ENCODE data around the gene SPATA4. TPM values are rescaled to one million over a fixed set of nuclear protein-coding genes. Genes with fewer than 3 reads are reported as not detected.
A peak's percentile ranks its signal among the peaks of the same experiment; 100 is the strongest.
"Not testable (repeated sequence)": the region's sequence is repeated elsewhere in the genome, so short reads cannot be mapped to it uniquely, and the experiment has no call there.

The SPATA4 gene
- polyA plus RNA-seq (2012; ENCODE audit: insufficient read depth, insufficient read length): not detected

GRCh38 chr4:176195184-176195978 is at the start of gene SPATA4:
Gene SPATA4 (minus strand): TSS chr4:176195585. CDS start chr4:176195562, 23 bp downstream.
- peak within 1 kb of the TSS; percentile 54 for H3K4me3 ChIP-seq (ENCODE audit: low read length)
- DNase-seq (ENCODE audit: low read depth, low spot score): peak; percentile 77

DNA sequence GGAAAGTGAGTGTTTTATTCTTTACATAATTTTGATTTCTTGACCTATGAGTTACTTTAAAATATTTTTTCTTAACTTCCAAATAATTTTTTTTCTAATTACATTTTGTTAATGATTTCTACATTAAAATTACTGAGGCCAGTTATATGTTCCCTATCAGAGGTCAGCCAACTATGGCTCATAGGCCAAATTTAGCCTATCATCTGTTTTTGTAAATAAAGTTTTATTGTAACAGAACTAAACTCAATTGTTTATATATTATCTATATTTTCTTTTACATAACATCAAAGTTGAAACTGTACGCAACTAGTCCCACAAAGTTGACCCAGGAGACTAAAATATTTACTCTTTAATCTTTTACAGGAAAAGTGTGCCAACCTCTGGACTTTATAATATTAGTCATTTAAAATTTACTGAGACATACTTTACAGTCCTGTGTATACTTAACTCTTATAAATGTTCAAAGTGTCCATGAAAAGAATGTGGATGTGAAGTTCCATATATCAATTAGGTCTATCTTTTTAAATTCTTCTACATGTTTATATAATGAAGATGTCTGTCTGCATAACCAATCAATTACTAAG is 47.5 kb upstream of the SPATA4 start:
- no peak for DNase-seq (ENCODE audit: low read depth, low spot score)
- H3K4me3 ChIP-seq (ENCODE audit: low read length): no peak overlapping the region

DNA sequence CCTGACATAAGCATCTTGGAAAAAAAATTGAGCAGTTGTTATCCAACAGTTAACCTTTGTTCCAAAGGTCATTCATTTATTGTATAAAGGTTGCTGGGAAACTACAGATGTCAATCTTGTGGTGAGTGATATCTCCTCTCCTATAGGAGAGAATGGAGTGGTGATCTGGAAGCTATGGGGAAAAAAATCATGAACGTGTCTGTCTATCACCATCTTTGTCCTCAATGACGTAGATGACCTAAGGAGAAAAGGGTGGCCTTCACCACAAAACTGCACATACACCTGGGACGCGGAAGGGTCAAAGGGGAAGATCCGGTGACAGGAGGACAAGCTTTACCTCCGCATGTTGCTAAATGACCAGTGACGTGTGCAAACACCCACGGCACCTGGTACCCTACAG is 46.3 kb upstream of the SPATA4 start:
- no peak for DNase-seq (ENCODE audit: low read depth, low spot score)
- no peak overlapping the region for H3K4me3 ChIP-seq (ENCODE audit: low read length)

GRCh38 chr4:176238826-176239225 is 43.4 kb upstream of the SPATA4 start:
- no peak overlapping the region for H3K4me3 ChIP-seq (ENCODE audit: low read length)
- DNase-seq (ENCODE audit: low read depth, low spot score): no peak

GRCh38 chr4:176238157-176238610 is 42.8 kb upstream of the SPATA4 start:
- no peak for DNase-seq (ENCODE audit: low read depth, low spot score)
- no peak overlapping the region for H3K4me3 ChIP-seq (ENCODE audit: low read length)

DNA sequence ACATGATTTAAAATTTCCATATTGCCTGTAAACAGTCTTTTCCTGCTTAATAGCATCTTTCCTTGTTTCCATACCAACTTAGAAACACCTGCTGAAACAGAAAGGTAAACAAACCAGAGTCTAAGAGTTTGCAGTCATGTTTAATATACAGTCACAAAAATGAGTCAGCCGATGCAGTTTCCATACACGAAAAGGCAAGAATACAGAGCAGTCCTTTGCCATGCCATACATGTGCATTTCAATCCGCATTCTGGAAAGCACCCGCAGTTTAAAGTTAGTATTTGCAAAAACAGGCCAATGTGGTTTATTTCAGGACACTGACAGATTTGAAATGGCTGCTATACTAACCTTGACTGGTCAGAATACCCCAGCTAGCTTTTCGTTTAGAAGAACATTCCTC is 41.6 kb upstream of the SPATA4 start:
- no peak overlapping the region for H3K4me3 ChIP-seq (ENCODE audit: low read length)
- DNase-seq (ENCODE audit: low read depth, low spot score): no peak

DNA sequence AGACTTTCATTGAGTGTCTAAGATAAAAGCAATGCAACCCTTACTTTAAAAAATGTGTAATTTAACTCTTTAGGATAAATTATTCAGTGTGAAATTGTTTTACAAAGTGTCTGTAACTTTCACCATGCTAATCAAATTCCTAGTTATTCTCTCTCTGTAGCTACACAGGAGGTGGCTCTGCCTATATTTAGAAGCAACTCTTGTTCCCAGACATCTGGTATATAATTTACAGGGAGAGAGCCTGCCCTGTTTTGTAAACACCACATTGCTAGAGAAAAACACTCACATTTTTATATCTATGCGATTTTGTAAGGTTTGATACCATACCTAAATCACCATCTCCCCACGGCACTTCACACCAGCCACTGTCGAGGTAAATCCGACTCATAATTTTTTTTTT is 35.5 kb upstream of the SPATA4 start:
- no peak for DNase-seq (ENCODE audit: low read depth, low spot score)
- no peak overlapping the region for H3K4me3 ChIP-seq (ENCODE audit: low read length)

DNA sequence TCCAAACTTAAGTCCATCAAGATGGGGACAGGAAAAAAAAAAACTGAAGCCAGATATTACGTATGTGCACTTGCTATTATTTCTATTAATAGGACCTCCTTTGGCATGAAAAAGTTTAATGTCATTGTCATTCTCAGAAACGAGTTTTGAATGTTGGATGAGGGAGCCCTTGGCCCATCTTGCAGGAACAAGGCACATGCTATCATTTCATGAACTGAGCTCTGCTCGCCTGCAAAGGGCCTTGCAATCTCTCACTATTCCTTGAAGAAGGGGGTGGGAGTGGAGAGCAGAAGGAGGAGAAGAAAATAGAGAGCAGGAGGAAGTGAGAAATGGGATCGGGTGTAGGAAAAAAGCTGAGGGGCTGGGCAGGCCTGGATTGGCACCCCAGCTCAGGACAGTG is 34.3 kb upstream of the SPATA4 start:
- no peak for DNase-seq (ENCODE audit: low read depth, low spot score)
- no peak overlapping the region for H3K4me3 ChIP-seq (ENCODE audit: low read length)

GRCh38 chr4:176226736-176227135 is 31.4 kb upstream of the SPATA4 start:
- H3K4me3 ChIP-seq (ENCODE audit: low read length): no peak overlapping the region
- no peak for DNase-seq (ENCODE audit: low read depth, low spot score)

- no peak for DNase-seq (ENCODE audit: low read depth, low spot score)
- no peak overlapping the region for H3K4me3 ChIP-seq (ENCODE audit: low read length)
Observed at GRCh38 chr4:176223561-176223960, 28.2 kb upstream of the SPATA4 start.

- no peak overlapping the region for H3K4me3 ChIP-seq (ENCODE audit: low read length)
- no peak for DNase-seq (ENCODE audit: low read depth, low spot score)
Observed at GRCh38 chr4:176222149-176222548, 26.8 kb upstream of the SPATA4 start.

- DNase-seq (ENCODE audit: low read depth, low spot score): no peak
- no peak overlapping the region for H3K4me3 ChIP-seq (ENCODE audit: low read length)
Observed at GRCh38 chr4:176217510-176217909, 22.1 kb upstream of the SPATA4 start.

DNA sequence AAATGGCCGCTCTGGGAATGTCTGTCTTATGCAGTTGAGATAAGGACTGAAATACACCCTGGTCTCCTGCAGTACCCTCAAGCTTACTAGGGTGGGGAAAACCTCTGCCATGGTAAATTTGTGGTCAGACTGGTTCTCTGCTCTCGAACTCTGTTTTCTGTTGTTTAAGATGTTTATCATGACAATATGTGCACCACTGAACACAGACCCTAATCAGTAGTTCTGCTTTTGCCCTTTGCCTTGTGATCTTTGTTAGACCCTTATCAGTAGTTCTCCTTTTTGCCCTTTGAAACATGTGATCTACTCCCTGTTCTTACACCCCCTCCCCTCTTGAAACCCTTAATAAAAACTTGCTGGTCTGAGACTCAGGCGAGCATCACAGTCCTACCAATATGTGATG is 17.0 kb upstream of the SPATA4 start:
- not testable (repeated sequence) for H3K4me3 ChIP-seq (ENCODE audit: low read length); DNase-seq (ENCODE audit: low read depth, low spot score)

DNA sequence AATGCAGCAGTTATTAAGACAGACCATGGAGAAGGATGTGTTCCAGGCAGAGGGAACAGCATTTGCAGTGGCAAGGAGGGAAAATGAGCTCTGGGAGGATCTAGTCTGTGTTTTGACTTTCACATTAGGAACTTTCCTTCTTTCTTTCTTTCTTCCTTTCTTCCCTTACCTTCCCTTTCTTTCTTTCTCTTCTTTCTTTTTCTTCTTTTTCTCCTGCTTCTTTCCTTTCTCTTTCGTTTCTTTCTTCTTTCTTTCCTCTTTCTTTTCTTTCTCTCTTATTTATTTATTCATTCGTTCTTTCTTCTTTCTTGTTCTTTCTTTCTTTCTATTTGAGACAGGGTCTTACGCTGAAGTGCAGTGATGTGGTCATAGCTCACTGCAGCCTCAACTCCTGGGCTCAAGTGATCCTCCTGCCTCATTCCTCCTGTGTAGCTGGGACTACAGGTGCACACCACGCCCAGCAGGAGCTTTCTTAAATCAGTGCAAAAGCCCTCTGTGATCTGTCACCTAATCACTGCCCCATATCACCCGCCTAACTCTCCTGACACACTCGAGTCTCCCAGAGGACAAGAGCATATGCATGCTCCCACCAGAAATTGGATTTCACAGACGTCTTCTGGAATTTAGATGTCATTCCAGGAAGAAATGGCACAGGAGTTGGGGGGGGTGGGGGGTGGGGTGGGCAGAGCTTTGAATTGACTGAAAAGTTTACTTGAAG is 15.4 kb upstream of the SPATA4 start:
- no peak for DNase-seq (ENCODE audit: low read depth, low spot score)
- no peak overlapping the region for H3K4me3 ChIP-seq (ENCODE audit: low read length)

DNA sequence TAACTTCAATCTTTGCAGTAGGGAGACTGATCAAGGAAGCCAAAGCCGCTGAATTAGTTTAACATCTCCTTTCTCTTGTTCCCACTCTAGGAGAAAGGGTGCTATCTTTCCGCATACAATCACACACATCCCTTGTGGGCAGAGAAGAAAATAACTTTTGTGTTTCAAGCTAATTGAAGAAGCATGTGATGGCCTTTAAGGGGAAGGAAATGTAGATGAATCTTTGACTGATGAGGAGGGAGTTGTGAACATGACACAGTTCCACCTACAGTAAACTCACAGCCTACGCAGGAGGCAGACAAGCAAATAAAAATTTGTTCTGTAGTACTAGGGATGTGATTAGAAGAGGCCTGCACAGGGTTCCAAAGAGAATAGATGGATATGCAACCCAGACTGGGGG is 14.7 kb upstream of the SPATA4 start:
- no peak for DNase-seq (ENCODE audit: low read depth, low spot score)
- H3K4me3 ChIP-seq (ENCODE audit: low read length): no peak overlapping the region

GRCh38 chr4:176209535-176209934 is 14.2 kb upstream of the SPATA4 start:
- no peak overlapping the region for H3K4me3 ChIP-seq (ENCODE audit: low read length)
- no peak for DNase-seq (ENCODE audit: low read depth, low spot score)

- no peak for DNase-seq (ENCODE audit: low read depth, low spot score)
- H3K4me3 ChIP-seq (ENCODE audit: low read length): no peak overlapping the region
Observed at GRCh38 chr4:176207839-176208238, 12.5 kb upstream of the SPATA4 start.

DNA sequence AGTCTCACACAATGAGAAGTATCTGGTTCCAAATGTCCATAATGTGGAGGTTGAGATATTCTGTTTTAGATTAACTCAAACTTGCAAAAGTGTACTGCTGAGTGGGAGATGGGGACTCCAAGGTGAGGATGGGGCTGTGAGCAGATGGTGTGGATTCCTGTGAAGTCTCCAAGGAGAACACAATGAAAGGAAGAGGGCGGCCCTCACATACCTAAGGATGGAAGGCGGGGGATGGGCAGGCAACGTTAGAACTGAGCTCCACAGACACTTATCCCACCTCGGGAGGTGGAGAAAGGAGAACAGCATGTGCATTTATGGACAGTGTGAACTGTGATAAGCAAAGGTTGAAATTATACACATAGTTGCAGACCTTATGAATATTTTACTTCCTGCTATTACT is 9.9 kb upstream of the SPATA4 start:
- H3K4me3 ChIP-seq (ENCODE audit: low read length): no peak overlapping the region
- no peak for DNase-seq (ENCODE audit: low read depth, low spot score)

DNA sequence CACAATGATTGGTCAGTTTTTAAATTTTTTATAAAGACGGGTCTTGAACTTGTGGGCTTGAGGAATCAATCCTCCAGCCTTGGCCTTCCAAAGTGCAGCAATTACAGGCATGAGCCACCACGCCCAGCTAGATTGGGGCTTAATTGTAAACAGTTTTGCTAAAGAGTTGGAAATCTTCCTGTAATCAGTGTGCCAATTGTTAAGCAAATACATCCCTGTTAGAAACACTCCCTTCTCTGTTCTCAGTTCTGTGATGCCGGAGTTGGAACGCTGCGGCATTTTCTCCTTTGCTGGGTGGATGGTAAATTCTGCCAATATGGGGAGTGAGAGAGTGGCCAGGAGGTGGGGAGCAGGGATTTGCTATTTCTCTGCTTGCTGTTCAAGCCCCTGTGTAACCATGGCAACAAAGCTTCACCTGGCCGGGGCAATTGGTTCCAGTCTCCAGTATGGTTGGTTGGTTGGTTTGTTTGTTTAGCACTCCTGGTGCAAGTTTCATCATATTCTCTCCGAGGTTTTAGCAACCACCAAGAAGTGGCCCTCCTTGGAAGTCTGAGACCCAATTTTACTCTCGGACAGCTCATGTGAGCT is 3.0 kb upstream of the SPATA4 start:
- no peak overlapping the region for H3K4me3 ChIP-seq (ENCODE audit: low read length)
- no peak for DNase-seq (ENCODE audit: low read depth, low spot score)

DNA sequence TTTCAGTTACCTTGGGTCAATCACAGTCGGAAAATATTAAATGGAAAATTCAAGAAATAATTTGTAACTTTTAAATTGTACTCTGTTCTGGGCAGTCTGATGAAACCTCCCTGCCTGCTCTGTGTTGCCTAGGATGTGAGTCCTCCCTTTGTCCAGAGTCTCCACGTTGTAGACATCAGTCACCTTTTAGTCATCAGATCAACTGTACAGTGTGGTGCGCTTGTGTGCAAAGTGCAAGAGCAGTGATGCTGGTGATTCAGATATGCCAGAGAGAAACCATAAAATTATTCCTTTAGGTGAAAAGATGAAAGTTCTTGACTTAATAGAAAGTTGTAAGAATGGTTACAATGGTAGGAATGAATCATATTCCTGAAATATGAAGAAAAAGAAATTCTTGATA is 1.4 kb downstream of the SPATA4 start:
- DNase-seq (ENCODE audit: low read depth, low spot score): no peak
- no peak overlapping the region for H3K4me3 ChIP-seq (ENCODE audit: low read length)

Data from Jurkat, Clone E6-1 (cell line).